DOHH2 (cell line): Measurements from ENCODE around the gene MUC5AC.

ENCODE experiments used
- EZH2phosphoT487 ChIP-seq: fragments of 200-600 bp; sonication (generic); IDR thresholded peaks from 2 replicates; pipeline ENCODE4 v1.6.1; 2017; ENCODE audit warnings: borderline replicate concordance, mild to moderate bottlenecking, antibody characterized with exemption, low read length, moderate library complexity, mixed read lengths
- TF ChIP-seq, protein P1 (sequence below): fragments of 200-600 bp; sonication (generic); IDR thresholded peaks from one replicate; pipeline ENCODE4 v1.5.1; 2014; ENCODE audit warnings: antibody characterized with exemption, mild to moderate bottlenecking, low read depth, low read length; ENCODE audit not compliant: poor library complexity, severe bottlenecking

- TF ChIP-seq, protein P1, sequence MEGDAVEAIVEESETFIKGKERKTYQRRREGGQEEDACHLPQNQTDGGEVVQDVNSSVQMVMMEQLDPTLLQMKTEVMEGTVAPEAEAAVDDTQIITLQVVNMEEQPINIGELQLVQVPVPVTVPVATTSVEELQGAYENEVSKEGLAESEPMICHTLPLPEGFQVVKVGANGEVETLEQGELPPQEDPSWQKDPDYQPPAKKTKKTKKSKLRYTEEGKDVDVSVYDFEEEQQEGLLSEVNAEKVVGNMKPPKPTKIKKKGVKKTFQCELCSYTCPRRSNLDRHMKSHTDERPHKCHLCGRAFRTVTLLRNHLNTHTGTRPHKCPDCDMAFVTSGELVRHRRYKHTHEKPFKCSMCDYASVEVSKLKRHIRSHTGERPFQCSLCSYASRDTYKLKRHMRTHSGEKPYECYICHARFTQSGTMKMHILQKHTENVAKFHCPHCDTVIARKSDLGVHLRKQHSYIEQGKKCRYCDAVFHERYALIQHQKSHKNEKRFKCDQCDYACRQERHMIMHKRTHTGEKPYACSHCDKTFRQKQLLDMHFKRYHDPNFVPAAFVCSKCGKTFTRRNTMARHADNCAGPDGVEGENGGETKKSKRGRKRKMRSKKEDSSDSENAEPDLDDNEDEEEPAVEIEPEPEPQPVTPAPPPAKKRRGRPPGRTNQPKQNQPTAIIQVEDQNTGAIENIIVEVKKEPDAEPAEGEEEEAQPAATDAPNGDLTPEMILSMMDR, result no peak
- TF ChIP-seq EZH2phosphoT487, result no peak
Measured at GRCh38 chr11:1242289-1242688, 84.5 kb downstream of the MUC5AC start.
